Measurements from ENCODE around the gene GPAM. TPM values are rescaled to one million over a fixed set of nuclear protein-coding genes. Genes with fewer than 3 reads are reported as not detected.

Gene GPAM
- total RNA-seq, 2 donors from 2014 or later = 8.5 to 11.2 TPM

DNA sequence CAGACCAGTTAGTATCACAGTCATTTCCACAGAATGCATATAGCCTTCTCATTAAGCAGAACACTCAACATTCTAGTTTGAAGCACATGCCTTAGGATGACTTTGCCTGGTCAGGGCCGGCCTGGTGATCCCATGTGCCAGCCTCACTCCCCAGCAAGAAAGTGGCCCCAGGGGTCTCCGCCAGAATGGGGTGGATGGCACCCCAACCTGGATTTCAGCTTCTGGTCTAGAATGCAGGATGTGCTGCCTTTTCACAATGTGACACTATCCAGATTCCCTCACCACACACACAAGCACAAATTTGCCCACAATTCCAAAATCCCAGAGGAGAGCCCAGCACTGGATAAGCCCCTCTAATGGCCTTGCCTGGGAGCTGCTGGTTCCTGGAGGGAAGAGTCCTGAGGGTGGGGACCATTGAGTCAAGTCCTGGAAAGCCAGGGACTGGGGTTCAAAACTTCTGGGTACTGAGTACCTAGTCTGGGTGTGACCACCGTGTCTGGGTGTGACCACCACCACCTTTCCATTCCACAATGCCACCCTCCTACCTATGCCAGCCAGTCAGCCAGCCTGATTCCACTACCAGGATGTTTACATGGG is 41.5 kb upstream of the GPAM start:
- no peak overlapping the region for H3K4me3 ChIP-seq
- no peaks in the 10 kb centered on the region for H3K9me3 ChIP-seq
- TF ChIP-seq, protein P1, sequence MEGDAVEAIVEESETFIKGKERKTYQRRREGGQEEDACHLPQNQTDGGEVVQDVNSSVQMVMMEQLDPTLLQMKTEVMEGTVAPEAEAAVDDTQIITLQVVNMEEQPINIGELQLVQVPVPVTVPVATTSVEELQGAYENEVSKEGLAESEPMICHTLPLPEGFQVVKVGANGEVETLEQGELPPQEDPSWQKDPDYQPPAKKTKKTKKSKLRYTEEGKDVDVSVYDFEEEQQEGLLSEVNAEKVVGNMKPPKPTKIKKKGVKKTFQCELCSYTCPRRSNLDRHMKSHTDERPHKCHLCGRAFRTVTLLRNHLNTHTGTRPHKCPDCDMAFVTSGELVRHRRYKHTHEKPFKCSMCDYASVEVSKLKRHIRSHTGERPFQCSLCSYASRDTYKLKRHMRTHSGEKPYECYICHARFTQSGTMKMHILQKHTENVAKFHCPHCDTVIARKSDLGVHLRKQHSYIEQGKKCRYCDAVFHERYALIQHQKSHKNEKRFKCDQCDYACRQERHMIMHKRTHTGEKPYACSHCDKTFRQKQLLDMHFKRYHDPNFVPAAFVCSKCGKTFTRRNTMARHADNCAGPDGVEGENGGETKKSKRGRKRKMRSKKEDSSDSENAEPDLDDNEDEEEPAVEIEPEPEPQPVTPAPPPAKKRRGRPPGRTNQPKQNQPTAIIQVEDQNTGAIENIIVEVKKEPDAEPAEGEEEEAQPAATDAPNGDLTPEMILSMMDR (IDR thresholded peaks at IDR 0.05) = no peak
- DNase-seq (ENCODE audit: low spot score) = no peak
- no peaks in the 10 kb centered on the region for H3K36me3 ChIP-seq
- H3K4me1 ChIP-seq (ENCODE audit: control insufficient read depth in 1 of 2, low read depth in 2 of 2) = no peaks in the 10 kb centered on the region
- no peaks in the 10 kb centered on the region for H3K27me3 ChIP-seq (replicated peaks; ENCODE audit: insufficient read depth)
- H3K27ac ChIP-seq = no peak overlapping the region
- ATAC-seq (ENCODE audit: insufficient number of reproducible peaks, low FRiP score, low read depth) = no peak

DNA sequence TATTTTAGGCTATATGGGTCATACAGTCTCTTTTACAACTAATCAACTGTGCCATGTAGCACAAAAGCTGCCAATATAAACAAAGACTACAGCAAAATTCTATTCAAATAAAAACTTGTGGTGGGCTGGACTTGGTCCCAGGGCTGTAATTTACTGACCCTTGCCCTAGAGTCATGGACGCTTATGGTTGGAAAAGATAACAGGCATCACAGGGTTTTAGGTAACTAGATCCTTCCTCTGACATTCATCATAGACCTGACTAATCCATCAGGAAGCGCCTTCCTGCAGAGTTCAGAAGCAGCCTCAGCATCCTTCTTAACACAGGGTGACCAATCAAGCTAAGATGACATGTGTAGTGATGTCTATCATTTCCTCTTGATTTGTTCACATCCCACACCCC is 40.2 kb upstream of the GPAM start:
- no peaks in the 10 kb centered on the region for H3K27me3 ChIP-seq (replicated peaks; ENCODE audit: insufficient read depth)
- no peak for DNase-seq (ENCODE audit: low spot score)
- TF ChIP-seq, protein P1 (IDR thresholded peaks at IDR 0.05) = no peak
- H3K4me3 ChIP-seq = no peak overlapping the region
- H3K27ac ChIP-seq = no peak overlapping the region
- H3K9me3 ChIP-seq = no peaks in the 10 kb centered on the region
- H3K36me3 ChIP-seq = no peaks in the 10 kb centered on the region
- ATAC-seq (ENCODE audit: insufficient number of reproducible peaks, low FRiP score, low read depth) = no peak
- no peaks in the 10 kb centered on the region for H3K4me1 ChIP-seq (ENCODE audit: control insufficient read depth in 1 of 2, low read depth in 2 of 2)

DNA sequence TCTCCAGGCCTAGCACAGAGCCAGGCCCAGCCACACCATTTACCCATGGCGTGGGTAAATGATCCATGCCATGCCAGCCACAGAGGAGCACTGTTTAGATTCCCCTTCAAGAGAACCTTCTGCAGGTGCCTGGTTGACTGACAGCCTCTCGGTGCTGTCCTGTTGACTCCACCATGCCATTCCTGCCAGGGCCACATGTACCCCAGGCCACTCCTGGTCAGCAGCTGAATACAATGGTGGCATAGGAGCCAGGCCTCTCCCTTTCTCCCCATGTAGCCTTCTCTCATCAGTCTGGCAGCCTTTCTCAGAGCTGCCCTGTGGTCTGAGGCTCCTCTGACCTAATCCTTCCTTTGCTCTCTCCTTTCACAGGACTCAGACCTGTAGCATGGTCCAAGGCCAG is 39.2 kb upstream of the GPAM start:
- Histone ChIP-seq H3K27ac (no peak overlapping the region), H3K4me3 (no peak overlapping the region), H3K9me3 (no peaks in the 10 kb centered on the region), H3K36me3 (no peaks in the 10 kb centered on the region), H3K27me3 (replicated peaks; ENCODE audit: insufficient read depth) (no peaks in the 10 kb centered on the region), H3K4me1 (ENCODE audit: control insufficient read depth in 1 of 2, low read depth in 2 of 2) (no peaks in the 10 kb centered on the region)
- ATAC-seq (ENCODE audit: insufficient number of reproducible peaks, low FRiP score, low read depth) = no peak
- TF ChIP-seq, protein P1 (IDR thresholded peaks at IDR 0.05) = no peak
- DNase-seq (ENCODE audit: low spot score) = no peak

DNA sequence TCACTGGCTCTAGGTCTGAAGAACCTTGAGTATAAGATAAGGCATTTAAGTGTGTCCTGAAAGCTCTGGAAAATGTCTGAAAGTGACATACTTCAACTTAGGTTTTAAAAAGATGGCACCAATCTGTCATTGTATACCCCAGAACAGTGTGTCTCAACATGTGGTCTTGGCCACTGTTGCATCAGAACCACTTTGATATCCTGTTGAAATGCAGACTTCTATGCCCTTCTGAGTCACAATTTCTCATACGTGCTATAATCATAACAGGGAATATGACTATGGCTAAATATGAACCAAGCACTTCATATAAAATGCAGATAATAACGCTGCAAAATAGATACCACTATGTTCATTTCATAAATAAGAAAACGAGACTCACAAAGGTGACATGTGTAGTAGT is 38.0 kb upstream of the GPAM start:
- no peaks in the 10 kb centered on the region for H3K4me1 ChIP-seq (ENCODE audit: control insufficient read depth in 1 of 2, low read depth in 2 of 2)
- H3K27me3 ChIP-seq (replicated peaks; ENCODE audit: insufficient read depth) = no peaks in the 10 kb centered on the region
- H3K4me3 ChIP-seq = no peak overlapping the region
- TF ChIP-seq, protein P1 (IDR thresholded peaks at IDR 0.05) = no peak
- H3K9me3 ChIP-seq = no peaks in the 10 kb centered on the region
- no peaks in the 10 kb centered on the region for H3K36me3 ChIP-seq
- no peak for DNase-seq (ENCODE audit: low spot score)
- ATAC-seq (ENCODE audit: insufficient number of reproducible peaks, low FRiP score, low read depth) = no peak
- no peak overlapping the region for H3K27ac ChIP-seq

DNA sequence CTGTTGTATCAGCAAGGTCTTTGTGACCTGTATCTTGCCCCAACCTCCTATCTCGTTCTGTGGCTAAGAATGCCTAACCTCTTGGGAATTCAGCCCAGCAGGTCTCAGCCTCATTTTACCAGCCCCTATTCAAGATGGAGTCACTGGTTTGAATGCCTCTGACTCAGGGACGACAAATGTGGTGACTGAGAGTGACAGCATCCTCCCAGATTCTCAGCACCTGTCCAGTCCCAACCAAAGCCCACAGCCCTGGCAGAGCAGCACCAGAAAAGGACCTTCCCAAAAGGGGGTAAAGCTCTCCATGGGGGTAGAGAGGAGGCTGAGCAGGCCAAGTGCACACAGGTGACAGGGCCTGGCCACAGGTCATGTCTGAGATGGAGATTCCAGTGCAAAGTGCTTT is 35.4 kb upstream of the GPAM start:
- no peak overlapping the region for H3K4me3 ChIP-seq
- TF ChIP-seq, protein P1 (IDR thresholded peaks at IDR 0.05) = no peak
- H3K4me1 ChIP-seq (ENCODE audit: control insufficient read depth in 1 of 2, low read depth in 2 of 2) = no peaks in the 10 kb centered on the region
- H3K27me3 ChIP-seq (replicated peaks; ENCODE audit: insufficient read depth) = no peaks in the 10 kb centered on the region
- H3K9me3 ChIP-seq = no peaks in the 10 kb centered on the region
- DNase-seq (ENCODE audit: low spot score) (no peak), ATAC-seq (ENCODE audit: insufficient number of reproducible peaks, low FRiP score, low read depth) (no peak)
- no peaks in the 10 kb centered on the region for H3K36me3 ChIP-seq
- H3K27ac ChIP-seq = no peak overlapping the region

Measured in thoracic aorta (tissue), 2 donors.